GM23338 (cell line): ENCODE measurements around the gene GAPDH. TPM values are rescaled to one million over a fixed set of nuclear protein-coding genes. Genes with fewer than 3 reads are reported as not detected.
A peak's percentile ranks its signal among the peaks of the same experiment; 100 is the strongest.

Experiments
- ATAC-seq: fragments of 200-7000 bp; cut with Tn5 transposase; 3 replicates; pipeline ENCODE4 v1.9.1; 2020
- DNase-seq: peaks from one replicate; pipeline ENCODE4 v3.0.0-alpha.2; 2015; ENCODE audit warnings: low spot score
- H2AFZ ChIP-seq: fragments of 200-600 bp; sonication (generic); 2 replicates; pipeline ENCODE4 v1.8.0; 2016; ENCODE audit warnings: antibody characterized with exemption, mild to moderate bottlenecking, moderate library complexity
- H3F3A ChIP-seq: fragments of 200-600 bp; sonication (generic); replicated peaks from 2 replicates; pipeline ENCODE4 v1.8.0; 2017; ENCODE audit warnings: antibody characterized with exemption, mixed run types, low read depth
- H3K27ac ChIP-seq: fragments of 200-600 bp; sonication (generic); 2 replicates; pipeline ENCODE4 v1.6.1; 2016; ENCODE audit warnings: low read depth
- H3K27me3 ChIP-seq: fragments of 200-600 bp; sonication (generic); 2 replicates; pipeline ENCODE4 v1.8.0; 2016; ENCODE audit warnings: mild to moderate bottlenecking, mixed run types, moderate library complexity; ENCODE audit not compliant: insufficient read depth
- H3K36me3 ChIP-seq: fragments of 200-600 bp; sonication (generic); 2 replicates; pipeline ENCODE4 v1.8.0; 2016; ENCODE audit warnings: mild to moderate bottlenecking; ENCODE audit not compliant: insufficient read depth
- H3K4me1 ChIP-seq: fragments of 200-600 bp; sonication (generic); 2 replicates; pipeline ENCODE4 v1.8.0; 2016; ENCODE audit warnings: mild to moderate bottlenecking, moderate library complexity; ENCODE audit not compliant: insufficient read depth
- H3K4me2 ChIP-seq: fragments of 200-600 bp; sonication (generic); 2 replicates; pipeline ENCODE4 v1.7.1; 2017; ENCODE audit warnings: mixed run types
- H3K4me3 ChIP-seq: fragments of 200-600 bp; sonication (generic); 2 replicates; pipeline ENCODE4 v1.6.1; 2016; ENCODE audit warnings: mixed run types
- H3K79me2 ChIP-seq: fragments of 200-600 bp; sonication (generic); replicated peaks from 2 replicates; pipeline ENCODE4 v1.8.0; 2017; ENCODE audit warnings: mild to moderate bottlenecking; ENCODE audit not compliant: insufficient read depth
- H3K9me2 ChIP-seq: fragments of 200-600 bp; sonication (generic); 2 replicates; pipeline ENCODE4 v1.8.0; 2017; ENCODE audit not compliant: insufficient read depth
- H4K20me1 ChIP-seq: fragments of 200-600 bp; sonication (generic); replicated peaks from 2 replicates; pipeline ENCODE4 v1.8.0; 2017; ENCODE audit warnings: mild to moderate bottlenecking; ENCODE audit not compliant: insufficient read depth
- H3K27ac Mint-ChIP-seq: 2 replicates; pipeline ENCODE4 v1.8.0; 2020; ENCODE audit warnings: inconsistent platforms, mild to moderate bottlenecking, moderate library complexity, mixed read lengths
- H3K27me3 Mint-ChIP-seq: 3 replicates; pipeline ENCODE4 v1.8.0; 2022; ENCODE audit warnings: low read depth, mild to moderate bottlenecking, moderate library complexity, mixed read lengths, inconsistent platforms; ENCODE audit not compliant: insufficient read depth, poor library complexity
- H3K36me3 Mint-ChIP-seq: 3 replicates; pipeline ENCODE4 v1.8.0; 2021; ENCODE audit warnings: low read depth, mild to moderate bottlenecking, inconsistent platforms, moderate library complexity, mixed read lengths
- H3K4me1 Mint-ChIP-seq: 3 replicates; pipeline ENCODE4 v1.8.0; 2020; ENCODE audit warnings: mild to moderate bottlenecking, inconsistent platforms, mixed read lengths
- H3K4me3 Mint-ChIP-seq: 3 replicates; pipeline ENCODE4 v1.8.0; 2021; ENCODE audit warnings: moderate library complexity, mild to moderate bottlenecking, inconsistent platforms, mixed read lengths
- H3K9me3 Mint-ChIP-seq: 3 replicates; pipeline ENCODE4 v1.8.0; 2020; ENCODE audit warnings: moderate library complexity, mild to moderate bottlenecking, inconsistent platforms, mixed read lengths
- CREB1 ChIP-seq: fragments of 250-450 bp; sonication (Bioruptor Pico); IDR thresholded peaks from 2 replicates; pipeline ENCODE4 v1.5.0; 2020; ENCODE audit warnings: low read depth, mild to moderate bottlenecking, moderate library complexity
- CTCF ChIP-seq, 2 experiments: fragments of 200-600 bp in 1 of 2; sonication (generic) in 1 of 2; conservative IDR thresholded peaks; 2 replicates each; pipeline versions ENCODE4 v1.5.1 to v1.6.1; 2016 to 2017; ENCODE audit warnings: antibody characterized with exemption in 2 of 2, low read depth in 2 of 2, mild to moderate bottlenecking in 2 of 2, moderate library complexity in 1 of 2
- ETS1 ChIP-seq: IDR thresholded peaks from 2 replicates; pipeline ENCODE4 v1.6.1; 2016; ENCODE audit warnings: antibody characterized with exemption
- EZH2 ChIP-seq: fragments of 200-600 bp; sonication (generic); IDR thresholded peaks from one replicate; pipeline ENCODE4 v1.8.0; 2017; ENCODE audit warnings: antibody characterized with exemption, mild to moderate bottlenecking, low read depth; ENCODE audit not compliant: unreplicated experiment
- EZH2phosphoT487 ChIP-seq: fragments of 200-600 bp; sonication (generic); IDR thresholded peaks from one replicate; pipeline ENCODE4 v1.8.1; 2018; ENCODE audit warnings: antibody characterized with exemption; ENCODE audit not compliant: unreplicated experiment
- JUNB ChIP-seq: IDR thresholded peaks from one replicate; pipeline ENCODE4 v1.6.1; 2016; ENCODE audit warnings: antibody characterized with exemption; ENCODE audit not compliant: unreplicated experiment
- NANOG ChIP-seq: IDR thresholded peaks from 2 replicates; pipeline ENCODE4 v1.6.1; 2016; ENCODE audit warnings: antibody characterized with exemption, borderline replicate concordance
- POLR2AphosphoS5 ChIP-seq: IDR thresholded peaks from 2 replicates; pipeline ENCODE4 v1.6.1; 2016; ENCODE audit warnings: antibody characterized with exemption, low read depth
- REST ChIP-seq: IDR thresholded peaks from one replicate; pipeline ENCODE4 v1.6.1; 2018; ENCODE audit warnings: antibody characterized with exemption; ENCODE audit not compliant: unreplicated experiment
- STAT1 ChIP-seq: IDR thresholded peaks from one replicate; pipeline ENCODE4 v1.6.1; 2016; ENCODE audit warnings: antibody characterized with exemption; ENCODE audit not compliant: unreplicated experiment
- ZNF114 ChIP-seq: fragments of 250-450 bp; sonication (Bioruptor Pico); IDR thresholded peaks from 2 replicates; pipeline ENCODE4 v1.5.0; 2020; ENCODE audit warnings: mild to moderate bottlenecking, moderate library complexity
- ZNF331 ChIP-seq: fragments of 250-450 bp; sonication (Bioruptor Pico); IDR thresholded peaks from 2 replicates; pipeline ENCODE4 v1.5.0; 2020; ENCODE audit warnings: low read depth, mild to moderate bottlenecking, moderate library complexity
- ZNF462 ChIP-seq: fragments of 250-450 bp; sonication (Bioruptor Pico); IDR thresholded peaks from 2 replicates; pipeline ENCODE4 v1.5.0; 2020; ENCODE audit warnings: mild to moderate bottlenecking, moderate library complexity
- polyA plus RNA-seq: library from polyadenylated mRNA; unstranded; fragments of >200 nt; fragmentation: Nextera tagmentation; extraction: Ambion mirVana; gene quantifications from 2 replicates; pipeline ENCODE4 v1.2.1, GENCODE V29; 2016
- total RNA-seq: library from RNA; depleted of rRNA; stranded (reverse); fragments of >200 nt; shearing (Covaris generic); gene quantifications from 2 replicates; pipeline ENCODE4 v1.2.3, GENCODE V29; 2014

GAPDH gene
- total and polyA plus RNA-seq, 2 experiments from 2014 or later: 5,853 to 6,219 TPM

GRCh38 chr12:6569312-6569711 lies 35.0 kb downstream of the GAPDH start:
- H3K79me2 ChIP-seq: peaks cover 28% of the 10 kb centered on the region
- peak overlapping the region; percentile 78; the same call in 1 of the 2 replicates for H3K4me3 ChIP-seq
- DNase-seq (no peak), ATAC-seq (no peak)
- Mint-ChIP-seq H3K27me3 (peaks cover 22% of the 10 kb centered on the region), H3K9me3 (no peaks in the 10 kb centered on the region), H3K4me1 (peaks cover 18% of the 10 kb centered on the region), H3K27ac (peak overlapping the region; percentile 60; the same call in 1 of the 2 replicates), H3K4me3 (peak overlapping the region; percentile 99), H3K36me3 (peaks cover 90% of the 10 kb centered on the region)
- H3K4me2 ChIP-seq: peak overlapping the region; percentile 86; the same call in 1 of the 2 replicates
- TF ChIP-seq POLR2AphosphoS5 (no peak), CREB1 (CRISPR knock-in tag) (no peak), ETS1 (no peak), ZNF114 (CRISPR knock-in tag) (no peak), ZNF331 (no peak), REST (no peak), EZH2phosphoT487 (no peak), CTCF (conservative IDR thresholded peaks at IDR 0.05; ENCODE audit: low read depth in 2 of 2) (no peak), ZNF462 (no peak), STAT1 (no peak), JUNB (no peak), NANOG (no peak), EZH2 (no peak)
- H4K20me1 ChIP-seq: peaks cover 12% of the 10 kb centered on the region
- H3K36me3 ChIP-seq: peaks cover 59% of the 10 kb centered on the region
- peak overlapping the region; percentile 99 for H3K27ac ChIP-seq
- peaks cover 20% of the 10 kb centered on the region for H3K4me1 ChIP-seq
- H3K27me3 ChIP-seq: no peaks in the 10 kb centered on the region
- no peaks in the 10 kb centered on the region for H3K9me2 ChIP-seq
- H3F3A ChIP-seq: peaks cover 59% of the 10 kb centered on the region
- no peak overlapping the region for H2AFZ ChIP-seq
